H9 (cell line): ENCODE data around the gene PTGER4. TPM values are rescaled to one million over a fixed set of nuclear protein-coding genes. Genes with fewer than 3 reads are reported as not detected.
"Not testable (repeated sequence)": the region's sequence is repeated elsewhere in the genome, so short reads cannot be mapped to it uniquely, and the experiment has no call there.

ENCODE experiments used
- DNase-seq: peaks from one replicate; pipeline ENCODE4 v3.0.0-alpha.2; 2017
- H2AFZ ChIP-seq: one replicate; pipeline ENCODE4 v1.6.1; 2013; ENCODE audit warnings: mild to moderate bottlenecking, low read length, control low read depth, moderate library complexity
- H2AK5ac ChIP-seq: 2 replicates; pipeline ENCODE4 v1.6.1; 2013; ENCODE audit warnings: low read length, control low read depth, mixed read lengths; ENCODE audit not compliant: insufficient read length
- H2BK120ac ChIP-seq: one replicate; pipeline ENCODE4 v1.6.1; 2013; ENCODE audit warnings: low read depth, mild to moderate bottlenecking, low read length, control low read depth, inconsistent platforms; ENCODE audit not compliant: poor library complexity, severe bottlenecking
- H2BK12ac ChIP-seq: 2 replicates; pipeline ENCODE4 v1.6.1; 2013; ENCODE audit warnings: low read length, control low read depth, mixed read lengths, low read depth; ENCODE audit not compliant: insufficient read length
- H2BK15ac ChIP-seq: 2 replicates; pipeline ENCODE4 v1.6.1; 2013; ENCODE audit warnings: low read depth, low read length, control low read depth
- H2BK20ac ChIP-seq: one replicate; pipeline ENCODE4 v1.6.1; 2013; ENCODE audit warnings: low read depth, mild to moderate bottlenecking, low read length, control low read depth, inconsistent platforms; ENCODE audit not compliant: poor library complexity, severe bottlenecking
- H2BK5ac ChIP-seq: 2 replicates; pipeline ENCODE4 v1.6.1; 2013; ENCODE audit warnings: low read length, control low read depth, mixed read lengths; ENCODE audit not compliant: insufficient read length
- H3K14ac ChIP-seq: 2 replicates; pipeline ENCODE4 v1.6.1; 2013; ENCODE audit warnings: low read length, control low read depth; ENCODE audit not compliant: insufficient read depth
- H3K18ac ChIP-seq: 2 replicates; pipeline ENCODE4 v1.6.1; 2013; ENCODE audit warnings: low read depth, mild to moderate bottlenecking, mixed read lengths, low read length, control low read depth; ENCODE audit not compliant: insufficient read length
- H3K23ac ChIP-seq: 2 replicates; pipeline ENCODE4 v1.6.1; 2013; ENCODE audit warnings: low read length, control low read depth, mixed read lengths, low read depth; ENCODE audit not compliant: insufficient read length
- H3K23me2 ChIP-seq: 2 replicates; pipeline ENCODE4 v1.6.1; 2013; ENCODE audit warnings: low read depth, mild to moderate bottlenecking, mixed read lengths, low read length, control low read depth; ENCODE audit not compliant: insufficient read length, poor library complexity, severe bottlenecking
- H3K27ac ChIP-seq: 2 replicates; pipeline ENCODE4 v1.5.1; 2013; ENCODE audit warnings: low read length, control low read depth, mixed read lengths, low read depth; ENCODE audit not compliant: insufficient read length
- H3K27me3 ChIP-seq: 2 replicates; pipeline ENCODE4 v1.6.1; 2013; ENCODE audit warnings: low read length, control low read depth, inconsistent platforms; ENCODE audit not compliant: insufficient read depth
- H3K4ac ChIP-seq: 2 replicates; pipeline ENCODE4 v1.6.1; 2013; ENCODE audit warnings: low read depth, mild to moderate bottlenecking, control low read depth, inconsistent platforms, low read length, moderate library complexity
- H3K4me1 ChIP-seq: 2 replicates; pipeline ENCODE4 v1.6.1; 2013; ENCODE audit warnings: low read length, control low read depth, inconsistent platforms; ENCODE audit not compliant: insufficient read depth
- H3K4me2 ChIP-seq: 2 replicates; pipeline ENCODE4 v1.6.1; 2013; ENCODE audit warnings: low read length, control low read depth, mixed read lengths; ENCODE audit not compliant: insufficient read length, insufficient read depth
- H3K56ac ChIP-seq: 2 replicates; pipeline ENCODE4 v1.6.1; 2013; ENCODE audit warnings: low read depth, mild to moderate bottlenecking, mixed read lengths, low read length, control low read depth; ENCODE audit not compliant: insufficient read length
- H3K79me1 ChIP-seq: 2 replicates; pipeline ENCODE4 v1.6.1; 2013; ENCODE audit warnings: low read depth, mild to moderate bottlenecking, moderate library complexity, low read length, control low read depth, inconsistent platforms; ENCODE audit not compliant: insufficient read depth, poor library complexity, severe bottlenecking
- H3K79me2 ChIP-seq: 2 replicates; pipeline ENCODE4 v1.6.1; 2013; ENCODE audit warnings: low read length, control low read depth, inconsistent platforms; ENCODE audit not compliant: insufficient read depth
- H3K9ac ChIP-seq: 2 replicates; pipeline ENCODE4 v1.6.1; 2013; ENCODE audit warnings: low read length, control low read depth, mixed read lengths; ENCODE audit not compliant: insufficient read length; ENCODE audit errors: extremely low read depth
- H3K9me3 ChIP-seq: one replicate; pipeline ENCODE4 v1.6.1; 2013; ENCODE audit warnings: low read depth, low read length, inconsistent platforms; ENCODE audit not compliant: control insufficient read depth
- H3T11ph ChIP-seq: one replicate; pipeline ENCODE4 v1.6.1; 2013; ENCODE audit warnings: mild to moderate bottlenecking, low read length, control low read depth, inconsistent platforms
- H4K20me1 ChIP-seq: one replicate; pipeline ENCODE4 v1.6.1; 2013; ENCODE audit not compliant: control insufficient read depth, insufficient read length, insufficient read depth
- H4K5ac ChIP-seq: 2 replicates; pipeline ENCODE4 v1.6.1; 2013; ENCODE audit warnings: low read depth, mild to moderate bottlenecking, mixed read lengths, low read length, control low read depth; ENCODE audit not compliant: insufficient read length
- H4K8ac ChIP-seq: replicated peaks from 2 replicates; pipeline ENCODE4 v1.6.1; 2013; ENCODE audit warnings: low read length, control low read depth, mixed read lengths, low read depth; ENCODE audit not compliant: insufficient read length
- H4K91ac ChIP-seq: 2 replicates; pipeline ENCODE4 v1.6.1; 2013; ENCODE audit warnings: low read depth, mild to moderate bottlenecking, moderate library complexity, mixed read lengths, low read length, control low read depth; ENCODE audit not compliant: insufficient read length
- H3K27ac Mint-ChIP-seq, 3 experiments: 2 replicates in 2 of 3; 3 replicates in 1 of 3; pipeline ENCODE4 v1.8.0; 2020 to 2021; ENCODE audit warnings: mixed read lengths in 3 of 3, mild to moderate bottlenecking in 1 of 3, moderate library complexity in 1 of 3
- H3K27me3 Mint-ChIP-seq: 2 replicates; pipeline ENCODE4 v1.8.0; 2021; ENCODE audit warnings: low read depth, mild to moderate bottlenecking, moderate library complexity, mixed read lengths
- H3K36me3 Mint-ChIP-seq, 3 experiments: 2 replicates in 2 of 3; 3 replicates in 1 of 3; pipeline ENCODE4 v1.8.0; 2020 to 2021; ENCODE audit warnings: low read depth in 3 of 3, mixed read lengths in 3 of 3; ENCODE audit not compliant: insufficient read depth in 1 of 3
- H3K4me1 Mint-ChIP-seq, 2 experiments: 2 replicates each; pipeline ENCODE4 v1.8.0; 2020; ENCODE audit warnings: mixed read lengths in 2 of 2
- H3K4me3 Mint-ChIP-seq, 2 experiments: 2 replicates in 1 of 2; 3 replicates in 1 of 2; pipeline ENCODE4 v1.8.0; 2020 to 2021; ENCODE audit warnings: mild to moderate bottlenecking in 2 of 2, mixed read lengths in 2 of 2, moderate library complexity in 1 of 2
- H3K9me3 Mint-ChIP-seq, 2 experiments: 2 replicates in 1 of 2; 3 replicates in 1 of 2; pipeline ENCODE4 v1.8.0; 2020; ENCODE audit warnings: mild to moderate bottlenecking in 2 of 2, mixed read lengths in 2 of 2, moderate library complexity in 1 of 2
- WGBS: extraction: QIAGEN DNeasy Blood & Tissue Kit; methylation state at CpG from one replicate; pipeline ENCODE4 v1.1.7; 2013; ENCODE audit warnings: missing lambda C conversion rate, low lambda C conversion rate, mixed read lengths; ENCODE audit not compliant: insufficient read length; ENCODE audit errors: extremely low coverage; 5-methylcytosine and 5-hydroxymethylcytosine counted together
- total RNA-seq: library from RNA; stranded (reverse); gene quantifications from 2 replicates; pipeline ENCODE4 v1.2.1, GENCODE V29; 2021
- TF ChIP-seq, protein P1 (sequence below): fragments of 200-600 bp; sonication (generic); conservative IDR thresholded peaks from 3 replicates; pipeline ENCODE4 v1.8.0; 2021; ENCODE audit warnings: antibody characterized with exemption, mild to moderate bottlenecking

Gene PTGER4
- total RNA-seq, 1 experiment from 2014 or later = 0.35 TPM

DNA sequence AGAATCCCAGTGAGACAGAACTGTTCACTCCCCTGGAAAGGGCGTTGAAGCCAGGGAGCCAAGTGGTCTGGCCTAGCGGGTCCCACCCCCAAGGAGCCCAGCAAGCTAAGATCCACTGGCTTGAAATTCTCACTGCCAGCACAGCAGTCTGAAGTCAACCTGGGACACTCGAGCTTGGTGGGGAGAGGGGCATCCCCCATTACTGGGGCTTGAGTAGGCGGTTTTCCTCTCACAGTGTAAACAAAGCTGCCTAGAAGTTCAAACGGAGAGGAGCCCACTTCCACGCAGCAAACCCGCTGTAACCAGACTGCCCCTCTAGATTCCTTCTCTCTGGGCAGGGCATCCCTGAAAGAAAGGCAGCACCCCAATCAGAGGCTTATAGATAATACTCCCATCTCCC, 45.1 kb upstream of the PTGER4 start:
- TF ChIP-seq, protein P1, sequence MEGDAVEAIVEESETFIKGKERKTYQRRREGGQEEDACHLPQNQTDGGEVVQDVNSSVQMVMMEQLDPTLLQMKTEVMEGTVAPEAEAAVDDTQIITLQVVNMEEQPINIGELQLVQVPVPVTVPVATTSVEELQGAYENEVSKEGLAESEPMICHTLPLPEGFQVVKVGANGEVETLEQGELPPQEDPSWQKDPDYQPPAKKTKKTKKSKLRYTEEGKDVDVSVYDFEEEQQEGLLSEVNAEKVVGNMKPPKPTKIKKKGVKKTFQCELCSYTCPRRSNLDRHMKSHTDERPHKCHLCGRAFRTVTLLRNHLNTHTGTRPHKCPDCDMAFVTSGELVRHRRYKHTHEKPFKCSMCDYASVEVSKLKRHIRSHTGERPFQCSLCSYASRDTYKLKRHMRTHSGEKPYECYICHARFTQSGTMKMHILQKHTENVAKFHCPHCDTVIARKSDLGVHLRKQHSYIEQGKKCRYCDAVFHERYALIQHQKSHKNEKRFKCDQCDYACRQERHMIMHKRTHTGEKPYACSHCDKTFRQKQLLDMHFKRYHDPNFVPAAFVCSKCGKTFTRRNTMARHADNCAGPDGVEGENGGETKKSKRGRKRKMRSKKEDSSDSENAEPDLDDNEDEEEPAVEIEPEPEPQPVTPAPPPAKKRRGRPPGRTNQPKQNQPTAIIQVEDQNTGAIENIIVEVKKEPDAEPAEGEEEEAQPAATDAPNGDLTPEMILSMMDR = no peak
- no peaks in the 10 kb centered on the region for H3K79me2 ChIP-seq
- no peak overlapping the region for H3K23ac ChIP-seq
- H4K20me1 ChIP-seq = no peaks in the 10 kb centered on the region
- H3K56ac ChIP-seq = no peak overlapping the region
- Mint-ChIP-seq H3K36me3 (peaks cover 0 to 2% (median 0%) of the 10 kb centered on the region in 3 experiments; a peak in 2 of 7 replicates), H3K9me3 (peaks cover 10 to 16% of the 10 kb centered on the region in 2 experiments; a peak in 4 of 5 replicates), H3K27ac (no peak overlapping the region), H3K27me3 (peaks cover 4% of the 10 kb centered on the region; the same call in 1 of the 2 replicates), H3K4me1 (peaks cover 4 to 6% of the 10 kb centered on the region in 2 experiments; a peak in 3 of 4 replicates), H3K4me3 (no peak overlapping the region)
- H4K91ac ChIP-seq = no peak overlapping the region
- H3K4ac ChIP-seq = no peak overlapping the region
- H2BK12ac ChIP-seq = no peak overlapping the region
- H3K23me2 ChIP-seq = no peaks in the 10 kb centered on the region
- H3K9ac ChIP-seq = no peak overlapping the region
- no peak overlapping the region for H3K27ac ChIP-seq
- no peak overlapping the region for H3K4me2 ChIP-seq
- no peak overlapping the region for H2BK20ac ChIP-seq
- H3K18ac ChIP-seq = no peak overlapping the region
- H3K4me1 ChIP-seq = no peaks in the 10 kb centered on the region
- no peak overlapping the region for H4K5ac ChIP-seq
- H2BK15ac ChIP-seq = no peak overlapping the region
- H3K27me3 ChIP-seq = no peaks in the 10 kb centered on the region
- H3K79me1 ChIP-seq = no peaks in the 10 kb centered on the region
- H4K8ac ChIP-seq = no peak overlapping the region
- no peaks in the 10 kb centered on the region for H3K9me3 ChIP-seq
- WGBS = no CpG with 5 or more reads among the region's 7 CpGs
- no peak overlapping the region for H3T11ph ChIP-seq
- no peak overlapping the region for H2AK5ac ChIP-seq
- no peak overlapping the region; the same call in 1 of the 2 replicates for H3K14ac ChIP-seq
- no peak for DNase-seq
- no peak overlapping the region for H2BK5ac ChIP-seq
- no peak overlapping the region for H2AFZ ChIP-seq
- no peak overlapping the region for H2BK120ac ChIP-seq

DNA sequence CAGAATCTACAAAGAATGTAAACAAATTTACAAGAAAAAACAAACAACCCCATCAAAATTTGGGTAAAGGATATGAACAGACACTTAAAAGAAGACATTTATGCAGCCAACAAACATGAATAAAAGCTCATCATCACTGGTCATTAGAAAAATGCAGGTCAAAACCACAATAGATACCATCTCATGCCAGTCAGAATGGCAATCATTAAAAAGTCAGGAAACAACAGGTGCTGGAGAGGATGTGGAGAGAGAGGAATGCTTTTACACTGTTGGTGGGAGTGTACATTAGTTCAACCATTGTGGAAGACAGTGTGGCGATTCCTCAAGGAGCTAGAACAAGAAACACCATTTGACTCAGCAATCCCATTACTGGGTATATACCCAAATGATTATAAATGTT, 40.2 kb upstream of the PTGER4 start:
- peaks cover 24 to 28% of the 10 kb centered on the region in 2 experiments; a peak in 4 of 5 replicates for H3K9me3 Mint-ChIP-seq
- not testable (repeated sequence) for H3K4me1 Mint-ChIP-seq

More for the DNA sequence above, 40.2 kb upstream of the PTGER4 start:
- H3K4ac ChIP-seq, H2AK5ac ChIP-seq, H2AFZ ChIP-seq, H2BK120ac ChIP-seq, H3K4me3 Mint-ChIP-seq, H3K79me1 ChIP-seq, H4K20me1 ChIP-seq, H3K79me2 ChIP-seq, H2BK12ac ChIP-seq, H3K14ac ChIP-seq, H3K9me3 ChIP-seq, H3K27ac Mint-ChIP-seq, H4K8ac ChIP-seq, H3K18ac ChIP-seq, H3K27me3 Mint-ChIP-seq, H3K27ac ChIP-seq, H3K4me1 ChIP-seq, H3K9ac ChIP-seq, H3K27me3 ChIP-seq, H2BK20ac ChIP-seq, DNase-seq, H3T11ph ChIP-seq, H3K4me2 ChIP-seq, H3K23me2 ChIP-seq, H3K36me3 Mint-ChIP-seq, H3K56ac ChIP-seq, H4K5ac ChIP-seq, H2BK15ac ChIP-seq, H3K23ac ChIP-seq, H4K91ac ChIP-seq, H2BK5ac ChIP-seq: not testable (repeated sequence)
- no CpG with 5 or more reads among the region's 1 CpG for WGBS
